Activated CD8-positive, alpha-beta memory T cell treated with anti-CD3 and anti-CD28 coated beads, Interleukin-2, amount 10 ng/mL, durations not matched to agents 7 days and 5 days (primary cell): ENCODE results near the gene LAMB2. TPM values are rescaled to one million over a fixed set of nuclear protein-coding genes. Genes with fewer than 3 reads are reported as not detected.

Source experiments
- microRNA-seq: library from miRNA; unstranded; fragments of <30 nt; microRNA quantifications from one replicate; pipeline ENCODE4 v1.2.0, GENCODE V29; 2022
- total RNA-seq, 2 experiments: library from RNA; stranded (reverse); gene quantifications; one replicate each; pipeline ENCODE4 v1.2.3, GENCODE V29; 2021

The LAMB2 gene
- total RNA-seq, 2 experiments from 2014 or later: not detected

Small RNA genes within 50 kb of the gene (microRNA-seq; reads per million reads assigned to microRNA genes)
- not detected for gene MIR6890

Other genes starting within 250 kb of the LAMB2 start
- gene SLC25A20, start 234.2 kb downstream of the LAMB2 start, total RNA-seq: 10 to 100 TPM; 26.7 to 35.6 TPM
- gene ARIH2, start 214.2 kb downstream of the LAMB2 start, total RNA-seq: 100 to 1,000 TPM; 118 to 156 TPM
- gene P4HTM, start 142.8 kb downstream of the LAMB2 start, total RNA-seq: 10 to 100 TPM; 44.5 to 50.6 TPM
- gene WDR6, start 125.7 kb downstream of the LAMB2 start, total RNA-seq: 100 to 1,000 TPM; 130 to 154 TPM
- 10 to 100 TPM; 25.8 to 29.9 TPM for gene DALRD3, start 114.5 kb downstream of the LAMB2 start, total RNA-seq
- gene NDUFAF3, start 110.9 kb downstream of the LAMB2 start, total RNA-seq: 100 to 1,000 TPM in 1 of 2 experiments, 10 to 100 TPM in 1; 94.3 to 101 TPM
- gene IMPDH2, start 103.7 kb downstream of the LAMB2 start, total RNA-seq: 100 to 1,000 TPM; 186 to 229 TPM
- gene QRICH1, start 39.0 kb downstream of the LAMB2 start, total RNA-seq: 100 to 1,000 TPM; 142 to 149 TPM
- gene QARS1, start 28.3 kb downstream of the LAMB2 start, total RNA-seq: 100 to 1,000 TPM; 234 to 245 TPM
- 10 to 100 TPM; 58.3 to 68.6 TPM for gene USP19, start 12.2 kb downstream of the LAMB2 start, total RNA-seq
- gene CCDC71, start 33.3 kb upstream of the LAMB2 start, total RNA-seq: 10 to 100 TPM; 23.5 to 23.7 TPM
- 1 to 10 TPM in 1 of 2 experiments, under 1 TPM in 1; 0.80 to 1.3 TPM for gene KLHDC8B, start 38.5 kb upstream of the LAMB2 start, total RNA-seq
- gene C3orf62, start 144.2 kb upstream of the LAMB2 start, total RNA-seq: 1 to 10 TPM; 7.0 to 7.1 TPM
- gene USP4, start 207.0 kb upstream of the LAMB2 start, total RNA-seq: 10 to 100 TPM; 79.9 to 84.5 TPM
- 100 to 1,000 TPM in 1 of 2 experiments, 10 to 100 TPM in 1; 76.9 to 112 TPM for gene GPX1, start 225.3 kb upstream of the LAMB2 start, total RNA-seq